Uterus (tissue), 2 donors: ENCODE results near the gene OXT.

Experiments
- POLR2A ChIP-seq, 2 donors: fragments of 450-650 bp; IDR thresholded peaks; one replicate each; pipeline ENCODE4 v1.6.1; 2016; ENCODE audit warnings: antibody characterized with exemption in 2 of 2, mild to moderate bottlenecking in 1 of 2, moderate library complexity in 1 of 2
- TF ChIP-seq, protein P1 (sequence below), 4 experiments: fragments of 200-600 bp in 2 of 4; fragments of 450-650 bp in 2 of 4; sonication (generic) in 2 of 4; IDR thresholded peaks; one replicate each; pipeline ENCODE4 v1.5.1; 2016 to 2019; ENCODE audit warnings: antibody characterized with exemption in 4 of 4, mild to moderate bottlenecking in 2 of 4, moderate library complexity in 1 of 4

DNA sequence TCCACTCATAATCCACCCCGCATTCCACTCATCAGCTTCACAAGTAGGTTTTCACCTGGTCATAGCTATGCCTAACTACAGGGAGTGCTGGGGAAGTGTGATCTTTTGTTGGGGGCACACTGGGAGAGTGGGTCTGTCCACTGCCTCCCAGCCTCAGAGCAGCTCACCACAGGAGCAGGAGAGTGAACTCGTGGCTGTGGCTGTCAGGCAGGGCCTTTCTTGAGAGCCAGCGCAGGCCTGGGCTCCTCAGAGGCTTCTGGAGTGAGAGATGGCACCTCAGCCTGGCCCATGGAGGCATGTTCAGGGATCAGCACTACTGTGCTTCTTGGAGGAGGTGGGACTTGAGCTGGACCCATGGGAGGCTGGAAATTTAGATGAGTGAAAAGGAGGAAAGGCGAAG lies 32.0 kb upstream of the OXT start:
- no peak for TF ChIP-seq POLR2A (IDR thresholded peaks at IDR 0.05)
- TF ChIP-seq, protein P1, sequence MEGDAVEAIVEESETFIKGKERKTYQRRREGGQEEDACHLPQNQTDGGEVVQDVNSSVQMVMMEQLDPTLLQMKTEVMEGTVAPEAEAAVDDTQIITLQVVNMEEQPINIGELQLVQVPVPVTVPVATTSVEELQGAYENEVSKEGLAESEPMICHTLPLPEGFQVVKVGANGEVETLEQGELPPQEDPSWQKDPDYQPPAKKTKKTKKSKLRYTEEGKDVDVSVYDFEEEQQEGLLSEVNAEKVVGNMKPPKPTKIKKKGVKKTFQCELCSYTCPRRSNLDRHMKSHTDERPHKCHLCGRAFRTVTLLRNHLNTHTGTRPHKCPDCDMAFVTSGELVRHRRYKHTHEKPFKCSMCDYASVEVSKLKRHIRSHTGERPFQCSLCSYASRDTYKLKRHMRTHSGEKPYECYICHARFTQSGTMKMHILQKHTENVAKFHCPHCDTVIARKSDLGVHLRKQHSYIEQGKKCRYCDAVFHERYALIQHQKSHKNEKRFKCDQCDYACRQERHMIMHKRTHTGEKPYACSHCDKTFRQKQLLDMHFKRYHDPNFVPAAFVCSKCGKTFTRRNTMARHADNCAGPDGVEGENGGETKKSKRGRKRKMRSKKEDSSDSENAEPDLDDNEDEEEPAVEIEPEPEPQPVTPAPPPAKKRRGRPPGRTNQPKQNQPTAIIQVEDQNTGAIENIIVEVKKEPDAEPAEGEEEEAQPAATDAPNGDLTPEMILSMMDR (IDR thresholded peaks at IDR 0.05): no peak
